Measurements from ENCODE around the gene PP2D1. TPM values are rescaled to one million over a fixed set of nuclear protein-coding genes. Genes with fewer than 3 reads are reported as not detected.
"Not testable (repeated sequence)": the region's sequence is repeated elsewhere in the genome, so short reads cannot be mapped to it uniquely, and the experiment has no call there.

Gene PP2D1
- total and polyA plus RNA-seq, 9 donors: 0.12 to 0.37 (median 0.21) TPM; not detected in 1

- peak; percentile 90 for DNase-seq
- no peaks in the 10 kb centered on the region for H3K27me3 ChIP-seq (ENCODE audit: control insufficient read depth, insufficient read depth, low read length)
- H3K36me3 ChIP-seq (ENCODE audit: control insufficient read depth, insufficient read depth, low read length): no peaks in the 10 kb centered on the region
- H3K4me3 ChIP-seq (ENCODE audit: low read length): peak overlapping the region; percentile 87
- H3K9me3 ChIP-seq (replicated peaks; ENCODE audit: control insufficient read depth, low read depth, low read length): no peaks in the 10 kb centered on the region
- H3K27ac ChIP-seq (ENCODE audit: low read length): peak overlapping the region; percentile 94
- under 1% methylated on average over 63 of the region's 64 CpGs for WGBS (ENCODE audit: insufficient coverage)
- peaks cover 27% of the 10 kb centered on the region for H3K4me1 ChIP-seq (ENCODE audit: control insufficient read depth, insufficient read depth, low read length)
Measured at GRCh38 chr3:20040548-20041196, 28.6 kb upstream of the PP2D1 start.

DNA sequence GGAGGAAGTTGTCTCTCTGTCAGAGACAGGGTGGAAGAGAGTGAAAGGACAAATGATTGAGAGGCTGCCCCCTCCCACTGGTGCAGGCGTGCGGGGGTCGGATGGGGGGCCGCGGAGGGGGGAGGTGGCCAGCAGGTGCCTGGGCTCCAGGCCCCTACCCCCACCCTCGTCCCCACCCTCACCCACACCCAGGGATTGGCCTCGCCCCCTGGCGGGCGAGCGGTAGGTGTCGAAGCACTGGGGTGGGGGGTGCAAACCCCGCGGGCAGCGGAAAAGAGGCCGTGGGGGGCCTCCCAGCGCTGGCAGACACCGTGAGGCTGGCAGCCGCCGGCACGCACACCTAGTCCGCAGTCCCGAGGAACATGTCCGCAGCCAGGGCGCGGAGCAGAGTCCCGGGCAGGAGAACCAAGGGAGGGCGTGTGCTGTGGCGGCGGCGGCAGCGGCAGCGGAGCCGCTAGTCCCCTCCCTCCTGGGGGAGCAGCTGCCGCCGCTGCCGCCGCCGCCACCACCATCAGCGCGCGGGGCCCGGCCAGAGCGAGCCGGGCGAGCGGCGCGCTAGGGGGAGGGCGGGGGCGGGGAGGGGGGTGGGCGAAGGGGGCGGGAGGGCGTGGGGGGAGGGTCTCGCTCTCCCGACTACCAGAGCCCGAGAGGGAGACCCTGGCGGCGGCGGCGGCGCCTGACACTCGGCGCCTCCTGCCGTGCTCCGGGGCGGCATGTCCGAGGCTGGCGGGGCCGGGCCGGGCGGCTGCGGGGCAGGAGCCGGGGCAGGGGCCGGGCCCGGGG lies 27.9 kb upstream of the PP2D1 start, which contains the start of gene KAT2B:
Gene KAT2B, plus strand, starts transcription at position 682 of the 783 bp plus-strand sequence. Its CDS starts 32 bp downstream, at position 714.
- Histone ChIP-seq H3K27me3 (ENCODE audit: control insufficient read depth, insufficient read depth, low read length) (no peaks in the 10 kb centered on the region), H3K9me3 (replicated peaks; ENCODE audit: control insufficient read depth, low read depth, low read length) (no peaks in the 10 kb centered on the region), H3K27ac (ENCODE audit: low read length) (peak within 1 kb of the TSS; percentile 99), H3K4me3 (ENCODE audit: low read length) (peak within 1 kb of the TSS; percentile 93), H3K36me3 (ENCODE audit: control insufficient read depth, insufficient read depth, low read length) (no peaks in the 10 kb centered on the region), H3K4me1 (ENCODE audit: control insufficient read depth, insufficient read depth, low read length) (peaks cover 27% of the 10 kb centered on the region)
- under 1% methylated on average over 47 of the region's 75 CpGs for WGBS (ENCODE audit: insufficient coverage)
- peak; percentile 87 for DNase-seq

- H3K4me1 ChIP-seq (ENCODE audit: control insufficient read depth, insufficient read depth, low read length): peaks cover 27% of the 10 kb centered on the region
- no CpG with 5 or more reads among the region's 4 CpGs for WGBS (ENCODE audit: insufficient coverage)
Measured at GRCh38 chr3:20039466-20039764, 27.4 kb upstream of the PP2D1 start.

GRCh38 chr3:20038699-20039465 lies 26.8 kb upstream of the PP2D1 start:
- Histone ChIP-seq H3K27me3 (ENCODE audit: control insufficient read depth, insufficient read depth, low read length) (no peaks in the 10 kb centered on the region), H3K27ac (ENCODE audit: low read length) (peak overlapping the region; percentile 99), H3K36me3 (ENCODE audit: control insufficient read depth, insufficient read depth, low read length) (no peaks in the 10 kb centered on the region), H3K4me1 (ENCODE audit: control insufficient read depth, insufficient read depth, low read length) (peaks cover 27% of the 10 kb centered on the region), H3K4me3 (ENCODE audit: low read length) (peak overlapping the region; percentile 93), H3K9me3 (replicated peaks; ENCODE audit: control insufficient read depth, low read depth, low read length) (no peaks in the 10 kb centered on the region)
- no CpG with 5 or more reads among the region's 16 CpGs for WGBS (ENCODE audit: insufficient coverage)
- no peak for DNase-seq

More at GRCh38 chr3:20039466-20039764, 27.4 kb upstream of the PP2D1 start:
- Histone ChIP-seq H3K36me3 (ENCODE audit: control insufficient read depth, insufficient read depth, low read length) (no peaks in the 10 kb centered on the region), H3K27me3 (ENCODE audit: control insufficient read depth, insufficient read depth, low read length) (no peaks in the 10 kb centered on the region), H3K27ac (ENCODE audit: low read length) (peak overlapping the region; percentile 99), H3K9me3 (replicated peaks; ENCODE audit: control insufficient read depth, low read depth, low read length) (no peaks in the 10 kb centered on the region), H3K4me3 (ENCODE audit: low read length) (peak overlapping the region; percentile 93)
- DNase-seq: no peak

- no peak for DNase-seq
- Histone ChIP-seq H3K36me3 (ENCODE audit: control insufficient read depth, insufficient read depth, low read length) (no peaks in the 10 kb centered on the region), H3K27me3 (ENCODE audit: control insufficient read depth, insufficient read depth, low read length) (no peaks in the 10 kb centered on the region), H3K27ac (ENCODE audit: low read length) (no peak overlapping the region), H3K4me1 (ENCODE audit: control insufficient read depth, insufficient read depth, low read length) (peaks cover 16% of the 10 kb centered on the region), H3K4me3 (ENCODE audit: low read length) (no peak overlapping the region), H3K9me3 (replicated peaks; ENCODE audit: control insufficient read depth, low read depth, low read length) (no peaks in the 10 kb centered on the region)
- whole genome bisulfite sequencing (ENCODE audit: insufficient coverage): no CpG with 5 or more reads among the region's 1 CpG
Measured at GRCh38 chr3:20037255-20037996, 25.4 kb upstream of the PP2D1 start.

- no peak overlapping the region for H3K27ac ChIP-seq (ENCODE audit: low read length)
- WGBS (ENCODE audit: insufficient coverage): no CpG with 5 or more reads among the region's 4 CpGs
- no peak for DNase-seq
- no peaks in the 10 kb centered on the region for H3K9me3 ChIP-seq (replicated peaks; ENCODE audit: control insufficient read depth, low read depth, low read length)
- peaks cover 5% of the 10 kb centered on the region for H3K4me1 ChIP-seq (ENCODE audit: control insufficient read depth, insufficient read depth, low read length)
- no peaks in the 10 kb centered on the region for H3K27me3 ChIP-seq (ENCODE audit: control insufficient read depth, insufficient read depth, low read length)
- no peak overlapping the region for H3K4me3 ChIP-seq (ENCODE audit: low read length)
- H3K36me3 ChIP-seq (ENCODE audit: control insufficient read depth, insufficient read depth, low read length): no peaks in the 10 kb centered on the region
Measured at GRCh38 chr3:20035019-20035418, 23.0 kb upstream of the PP2D1 start.

- DNase-seq; H3K27me3 ChIP-seq (ENCODE audit: control insufficient read depth, insufficient read depth, low read length); H3K27ac ChIP-seq (ENCODE audit: low read length); H3K36me3 ChIP-seq (ENCODE audit: control insufficient read depth, insufficient read depth, low read length); H3K9me3 ChIP-seq (replicated peaks; ENCODE audit: control insufficient read depth, low read depth, low read length); H3K4me1 ChIP-seq (ENCODE audit: control insufficient read depth, insufficient read depth, low read length); H3K4me3 ChIP-seq (ENCODE audit: low read length): not testable (repeated sequence)
- WGBS (ENCODE audit: insufficient coverage): 93% methylated on average over 3 of the region's 7 CpGs
Measured at GRCh38 chr3:20031939-20032338, 19.9 kb upstream of the PP2D1 start.

DNA sequence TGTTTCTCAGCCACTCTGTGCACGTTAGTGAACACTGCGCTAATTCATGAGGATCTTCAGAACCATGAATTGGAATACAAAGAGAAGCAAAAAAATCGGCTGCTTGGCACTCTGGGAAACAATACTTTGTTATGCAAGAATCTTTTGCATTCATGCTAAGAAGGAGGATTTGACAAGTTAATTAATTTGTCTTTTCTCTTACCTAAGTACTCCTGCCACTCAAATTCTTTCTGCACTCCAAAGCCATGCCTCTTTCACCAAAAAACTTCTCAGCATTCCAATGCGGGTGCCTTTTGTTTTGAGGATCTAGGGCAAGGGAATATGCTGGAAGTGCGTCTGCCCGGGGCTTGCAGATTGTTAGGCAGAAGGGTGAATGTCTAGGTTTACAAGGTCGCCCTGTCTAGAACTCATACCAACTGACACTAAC lies 16.9 kb upstream of the PP2D1 start:
- no peak overlapping the region for H3K27ac ChIP-seq (ENCODE audit: low read length)
- H3K27me3 ChIP-seq (ENCODE audit: control insufficient read depth, insufficient read depth, low read length): no peaks in the 10 kb centered on the region
- H3K4me3 ChIP-seq (ENCODE audit: low read length): no peak overlapping the region
- 79% methylated on average over 3 of the region's 7 CpGs for WGBS (ENCODE audit: insufficient coverage)
- no peaks in the 10 kb centered on the region for H3K4me1 ChIP-seq (ENCODE audit: control insufficient read depth, insufficient read depth, low read length)
- no peaks in the 10 kb centered on the region for H3K36me3 ChIP-seq (ENCODE audit: control insufficient read depth, insufficient read depth, low read length)
- no peaks in the 10 kb centered on the region for H3K9me3 ChIP-seq (replicated peaks; ENCODE audit: control insufficient read depth, low read depth, low read length)
- no peak for DNase-seq

DNA sequence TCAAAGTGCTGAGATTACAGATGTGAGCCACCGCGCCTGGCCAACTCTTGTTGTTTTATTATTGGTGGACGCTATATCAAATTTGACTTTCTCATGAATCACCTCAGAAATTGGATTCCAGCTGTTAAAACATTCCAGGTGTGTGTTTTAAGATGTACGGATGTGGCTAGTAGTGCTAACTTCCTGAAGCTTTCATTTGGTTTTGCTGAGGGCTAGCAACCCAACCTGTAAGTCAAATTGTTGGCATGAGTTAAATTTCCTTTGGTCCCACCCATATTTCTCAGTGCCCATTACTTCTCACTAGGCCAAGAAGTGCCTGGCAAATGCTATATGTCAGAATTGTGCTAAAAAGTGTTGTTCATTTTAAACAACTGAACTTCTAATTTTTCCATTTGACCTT lies 15.1 kb upstream of the PP2D1 start:
- Histone ChIP-seq H3K9me3 (replicated peaks; ENCODE audit: control insufficient read depth, low read depth, low read length) (no peaks in the 10 kb centered on the region), H3K4me3 (ENCODE audit: low read length) (no peak overlapping the region), H3K27ac (ENCODE audit: low read length) (no peak overlapping the region), H3K4me1 (ENCODE audit: control insufficient read depth, insufficient read depth, low read length) (no peaks in the 10 kb centered on the region), H3K36me3 (ENCODE audit: control insufficient read depth, insufficient read depth, low read length) (no peaks in the 10 kb centered on the region), H3K27me3 (ENCODE audit: control insufficient read depth, insufficient read depth, low read length) (no peaks in the 10 kb centered on the region)
- WGBS (ENCODE audit: insufficient coverage): no CpG with 5 or more reads among the region's 4 CpGs
- no peak for DNase-seq
